Erythroblast (primary cell): ENCODE data around the gene MAGED2.

ENCODE experiments used
- GATA1 ChIP-seq: IDR thresholded peaks from 2 replicates; pipeline ENCODE4 v1.6.1; 2011; ENCODE audit warnings: low read depth, mild to moderate bottlenecking, control low read depth, low read length, moderate library complexity
- POLR2A ChIP-seq: IDR thresholded peaks from 2 replicates; pipeline ENCODE4 v1.6.1; 2011; ENCODE audit warnings: mild to moderate bottlenecking, low read length

- TF ChIP-seq POLR2A (no peak), GATA1 (no peak)
Observed at GRCh38 chrX:54826598-54826997, 19.1 kb downstream of the MAGED2 start.
